Measurements from ENCODE around the gene KLHL12. TPM values are rescaled to one million over a fixed set of nuclear protein-coding genes. Genes with fewer than 3 reads are reported as not detected.
"Not testable (repeated sequence)": the region's sequence is repeated elsewhere in the genome, so short reads cannot be mapped to it uniquely, and the experiment has no call there.

The KLHL12 gene
- total RNA-seq, 4 donors from 2014 or later: 12.4 to 25.2 (median 20.8) TPM

GRCh38 chr1:202938287-202938925 lies 11.4 kb upstream of the KLHL12 start:
- DNase-seq (ENCODE audit: low spot score): no peak
- TF ChIP-seq, protein P1, sequence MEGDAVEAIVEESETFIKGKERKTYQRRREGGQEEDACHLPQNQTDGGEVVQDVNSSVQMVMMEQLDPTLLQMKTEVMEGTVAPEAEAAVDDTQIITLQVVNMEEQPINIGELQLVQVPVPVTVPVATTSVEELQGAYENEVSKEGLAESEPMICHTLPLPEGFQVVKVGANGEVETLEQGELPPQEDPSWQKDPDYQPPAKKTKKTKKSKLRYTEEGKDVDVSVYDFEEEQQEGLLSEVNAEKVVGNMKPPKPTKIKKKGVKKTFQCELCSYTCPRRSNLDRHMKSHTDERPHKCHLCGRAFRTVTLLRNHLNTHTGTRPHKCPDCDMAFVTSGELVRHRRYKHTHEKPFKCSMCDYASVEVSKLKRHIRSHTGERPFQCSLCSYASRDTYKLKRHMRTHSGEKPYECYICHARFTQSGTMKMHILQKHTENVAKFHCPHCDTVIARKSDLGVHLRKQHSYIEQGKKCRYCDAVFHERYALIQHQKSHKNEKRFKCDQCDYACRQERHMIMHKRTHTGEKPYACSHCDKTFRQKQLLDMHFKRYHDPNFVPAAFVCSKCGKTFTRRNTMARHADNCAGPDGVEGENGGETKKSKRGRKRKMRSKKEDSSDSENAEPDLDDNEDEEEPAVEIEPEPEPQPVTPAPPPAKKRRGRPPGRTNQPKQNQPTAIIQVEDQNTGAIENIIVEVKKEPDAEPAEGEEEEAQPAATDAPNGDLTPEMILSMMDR (IDR thresholded peaks at IDR 0.05): no peak
- ATAC-seq (ENCODE audit: low FRiP score): no peak

DNA sequence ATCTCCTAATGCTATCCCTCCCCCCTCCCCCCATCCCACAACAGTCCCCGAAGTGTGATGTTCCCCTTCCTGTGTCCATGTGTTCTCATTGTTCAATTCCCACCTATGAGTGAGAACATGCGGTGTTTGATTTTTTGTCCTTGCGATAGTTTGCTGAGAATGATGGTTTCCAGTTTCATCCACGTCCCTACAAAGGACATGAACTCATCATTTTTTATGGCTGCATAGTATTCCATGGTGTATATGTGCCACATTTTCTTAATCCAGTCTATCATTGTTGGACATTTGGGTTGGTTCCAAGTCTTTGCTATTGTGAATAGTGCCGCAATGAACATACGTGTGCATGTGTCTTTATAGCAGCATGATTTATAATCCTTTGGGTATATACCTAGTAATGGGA lies 9.4 kb upstream of the KLHL12 start:
- ATAC-seq (ENCODE audit: low FRiP score): not testable (repeated sequence)

DNA sequence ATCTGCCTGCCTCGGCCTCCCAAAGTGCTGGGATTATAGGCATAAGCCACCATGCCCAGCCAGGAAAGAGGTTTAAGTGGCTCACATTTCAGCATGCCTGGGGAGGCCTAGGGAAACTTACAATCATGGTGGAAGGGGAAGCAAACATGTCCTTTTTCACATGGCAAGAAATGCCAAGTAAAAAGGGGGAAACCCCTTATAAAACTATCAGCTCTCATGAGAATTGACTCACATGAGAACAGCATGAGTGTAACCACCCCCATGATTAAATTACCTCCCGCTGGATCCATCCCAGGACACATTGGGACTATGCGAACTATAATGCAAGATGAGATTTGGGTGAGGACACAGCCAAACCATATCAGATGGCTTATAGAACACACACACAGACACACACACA lies 8.8 kb upstream of the KLHL12 start:
- no peak for ATAC-seq (ENCODE audit: low FRiP score)
- no peak for DNase-seq (ENCODE audit: low spot score)
- TF ChIP-seq, protein P1 (IDR thresholded peaks at IDR 0.05): no peak

More for the DNA sequence above, 9.4 kb upstream of the KLHL12 start:
- not testable (repeated sequence) for DNase-seq (ENCODE audit: low spot score)

DNA sequence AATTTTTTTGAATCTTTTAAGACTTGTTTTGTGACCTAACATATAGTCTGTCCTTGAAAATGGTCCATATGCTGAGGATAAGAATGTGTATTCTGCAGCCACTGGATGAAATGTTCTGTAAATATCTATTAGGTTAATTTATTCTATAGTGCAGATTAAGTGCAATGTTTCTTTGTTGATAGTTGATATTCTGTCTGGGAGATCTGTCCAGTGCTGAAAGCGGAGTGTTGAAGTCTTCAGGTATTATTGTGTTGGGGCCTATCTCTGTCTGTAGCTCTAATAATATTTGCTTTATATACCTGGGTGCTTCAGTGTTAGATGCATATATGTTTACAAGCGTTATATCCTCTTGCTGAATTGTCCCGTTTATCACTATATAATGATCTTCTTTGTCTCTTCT lies 7.7 kb upstream of the KLHL12 start:
- ATAC-seq (ENCODE audit: low FRiP score) (no peak), DNase-seq (ENCODE audit: low spot score) (no peak)
- TF ChIP-seq, protein P1 (IDR thresholded peaks at IDR 0.05): no peak

- TF ChIP-seq, protein P1 (IDR thresholded peaks at IDR 0.05): no peak
- ATAC-seq (ENCODE audit: low FRiP score) (no peak), DNase-seq (ENCODE audit: low spot score) (no peak)
Measured at GRCh38 chr1:202932476-202932875, 5.4 kb upstream of the KLHL12 start.

- ATAC-seq (ENCODE audit: low FRiP score) (no peak), DNase-seq (ENCODE audit: low spot score) (no peak)
- TF ChIP-seq, protein P1 (IDR thresholded peaks at IDR 0.05): no peak
Measured at GRCh38 chr1:202923533-202923932, 3.5 kb downstream of the KLHL12 start.

DNA sequence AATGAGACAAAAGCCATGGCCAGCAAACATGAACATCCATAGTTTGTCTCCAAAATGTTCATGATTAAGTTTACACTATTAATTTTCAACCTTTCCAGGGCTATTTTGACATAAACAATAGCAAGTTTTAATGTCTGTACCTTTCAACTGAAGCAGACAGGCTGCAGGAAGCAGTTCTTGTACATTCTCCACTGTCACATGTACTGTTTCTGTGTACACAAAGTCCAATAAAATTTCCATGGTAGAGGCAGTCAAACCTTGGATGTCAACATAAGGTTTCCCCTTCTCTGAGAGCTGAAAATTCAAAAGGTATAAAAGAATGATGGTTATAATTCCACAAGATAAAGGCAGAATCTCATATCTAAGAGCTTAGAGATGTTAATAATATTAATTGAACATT lies 7.4 kb downstream of the KLHL12 start:
- no peak for DNase-seq (ENCODE audit: low spot score)
- TF ChIP-seq, protein P1 (IDR thresholded peaks at IDR 0.05): no peak
- no peak for ATAC-seq (ENCODE audit: low FRiP score)

All from omental fat pad (tissue), 4 donors.